ENCODE measurements around the gene COG1.

DNA sequence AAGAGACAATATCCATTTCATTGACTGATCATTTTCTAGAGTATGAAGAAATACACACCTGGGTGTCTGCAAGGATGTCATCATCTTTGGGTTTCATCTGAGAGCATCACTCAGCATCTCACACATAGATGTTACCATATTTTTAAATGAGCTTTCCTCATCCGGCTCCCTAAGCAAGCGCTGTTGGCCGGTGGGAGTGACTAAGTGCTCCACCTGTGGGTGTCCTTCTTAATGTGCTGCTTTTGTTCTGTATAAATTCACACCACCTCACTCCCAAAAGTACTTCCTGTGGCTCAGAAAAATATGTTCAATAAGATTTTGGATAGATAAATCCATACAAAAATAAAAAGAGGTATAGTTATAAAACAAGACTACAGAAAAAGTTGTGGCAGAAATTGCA is 20.6 kb upstream of the COG1 start:
- TF ChIP-seq CTCF (conservative IDR thresholded peaks at IDR 0.05 in 1 of 2, IDR thresholded peaks at IDR 0.05 in 1 of 2; ENCODE audit: low read depth in 1 of 2, low read length in 2 of 2) (no peak), EZH2 (IDR thresholded peaks at IDR 0.05; ENCODE audit: low read length, missing control alignments) (no peak)

Data from fibroblast of lung (primary cell).